ENCODE data around the gene HAND2.

- TF ChIP-seq CTCF (IDR thresholded peaks at IDR 0.05): no peak
- TF ChIP-seq POLR2A (IDR thresholded peaks at IDR 0.05): no peak
These were observed 31.3 kb downstream of the HAND2 start for GRCh38 chr4:173498771-173499170.

Data from adrenal gland (tissue), 5 donors.